Stimulated activated CD4-positive, alpha-beta T cell treated with anti-CD3 and anti-CD28 coated beads, Interleukin-2, amount 100 ng/mL, for 24 hours (primary cell): ENCODE data around the gene MRPS23.

Experiments used
- DNase-seq, 2 donors: peaks; one replicate each; pipeline ENCODE4 v3.0.0-alpha.2; 2020

The MRPS23 gene

GRCh38 chr17:57849874-57850754, at the start of gene MRPS23:
Gene MRPS23, minus strand, starts transcription at chr17:57850044. Its CDS starts 34 bp downstream, at chr17:57850010.
- DNase-seq, result peak; percentile 95 to 96

GRCh38 chr17:57899391-57899790, 49.5 kb upstream of the MRPS23 start:
- no peak for DNase-seq

- no peak for DNase-seq
Observed at GRCh38 chr17:57898487-57899311, 48.9 kb upstream of the MRPS23 start.

DNA sequence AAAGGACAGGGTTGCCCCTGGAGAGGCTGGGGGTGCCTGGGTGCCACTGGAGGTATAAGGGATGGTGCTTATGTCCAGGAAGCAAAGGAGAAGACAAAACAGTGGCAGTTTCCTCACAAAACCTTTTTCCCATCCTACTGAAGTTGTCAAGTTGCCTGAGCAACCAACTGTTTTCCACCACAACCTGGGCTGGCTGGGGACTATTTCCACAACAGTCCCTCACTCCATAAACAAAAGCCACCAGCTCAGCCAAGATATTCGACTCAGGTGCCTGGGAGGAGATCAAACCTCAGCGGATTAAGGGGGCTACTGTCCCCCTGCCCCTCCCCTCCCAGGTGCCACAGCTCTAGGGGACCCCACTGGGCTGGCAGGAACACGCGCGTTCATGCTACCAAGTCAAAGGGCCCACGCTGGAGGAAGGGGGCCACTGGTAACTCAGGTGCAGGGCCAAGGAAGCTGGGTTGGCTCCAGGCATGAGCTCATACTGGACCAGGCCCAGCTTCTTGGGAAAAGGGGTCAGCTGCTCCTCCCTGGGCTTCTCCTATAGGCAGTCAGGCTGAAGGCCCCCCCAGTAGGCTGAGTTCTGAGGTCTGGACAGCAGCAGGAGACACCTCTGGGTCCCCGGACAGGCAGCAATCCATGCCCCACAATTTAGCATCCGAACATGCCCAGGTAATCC, 45.7 kb upstream of the MRPS23 start:
- DNase-seq, result no peak

DNA sequence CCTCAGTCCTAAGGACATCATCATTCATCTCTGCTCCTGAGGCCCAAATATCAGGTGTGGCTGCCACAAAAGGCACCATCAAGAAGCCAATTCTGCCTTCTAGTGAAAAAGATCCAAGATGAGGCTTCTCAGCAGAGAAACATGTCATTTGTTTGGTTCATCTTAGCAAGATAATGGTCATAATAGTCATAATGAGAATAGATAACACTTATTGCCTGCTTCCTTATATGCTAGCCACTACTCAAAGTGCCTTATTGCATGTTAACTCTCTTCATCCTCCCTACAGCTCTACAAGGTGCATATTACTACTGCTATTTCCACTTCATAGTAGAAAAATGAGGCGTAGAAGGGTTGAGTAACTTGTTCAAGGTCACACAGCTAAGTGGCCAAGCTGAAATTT, 45.0 kb upstream of the MRPS23 start:
- DNase-seq, result no peak

DNA sequence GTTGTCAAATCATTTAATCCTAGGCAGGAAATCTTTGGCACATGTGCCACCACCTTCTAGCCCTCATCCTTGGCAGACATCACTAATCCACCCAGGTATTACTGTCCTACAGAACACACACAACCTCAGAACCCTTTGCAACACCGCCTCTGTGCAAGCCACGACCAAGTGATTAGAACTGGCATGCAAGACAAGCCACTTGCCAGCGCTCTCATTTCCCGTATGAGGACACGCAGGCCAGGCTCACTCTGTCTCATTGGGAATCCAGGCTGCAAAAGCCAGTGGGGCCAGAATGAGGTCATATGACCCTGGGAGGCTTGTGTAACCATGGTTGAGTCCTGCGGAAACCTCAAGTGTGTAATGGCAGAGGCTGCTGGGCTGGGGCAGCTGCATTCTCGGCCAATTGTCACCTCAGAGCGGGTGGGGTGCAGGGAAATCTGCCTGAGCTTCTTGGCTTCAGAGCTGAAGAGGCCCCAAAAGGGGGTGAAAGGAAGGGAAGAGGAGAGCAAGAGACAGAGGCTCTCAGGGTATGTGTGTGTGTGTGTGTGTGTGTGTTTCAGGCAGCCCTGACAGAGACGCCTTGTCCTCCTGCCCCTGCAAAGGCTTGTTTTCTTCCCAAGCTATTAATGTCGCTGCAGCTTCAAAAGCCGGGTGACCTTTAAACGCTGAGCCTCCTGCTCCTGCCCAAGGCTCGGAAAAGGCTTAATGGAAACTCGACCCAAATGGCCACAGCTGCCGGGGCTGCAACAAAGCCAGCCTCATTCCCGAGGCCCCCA, 43.2 kb upstream of the MRPS23 start:
- DNase-seq, result no peak

DNA sequence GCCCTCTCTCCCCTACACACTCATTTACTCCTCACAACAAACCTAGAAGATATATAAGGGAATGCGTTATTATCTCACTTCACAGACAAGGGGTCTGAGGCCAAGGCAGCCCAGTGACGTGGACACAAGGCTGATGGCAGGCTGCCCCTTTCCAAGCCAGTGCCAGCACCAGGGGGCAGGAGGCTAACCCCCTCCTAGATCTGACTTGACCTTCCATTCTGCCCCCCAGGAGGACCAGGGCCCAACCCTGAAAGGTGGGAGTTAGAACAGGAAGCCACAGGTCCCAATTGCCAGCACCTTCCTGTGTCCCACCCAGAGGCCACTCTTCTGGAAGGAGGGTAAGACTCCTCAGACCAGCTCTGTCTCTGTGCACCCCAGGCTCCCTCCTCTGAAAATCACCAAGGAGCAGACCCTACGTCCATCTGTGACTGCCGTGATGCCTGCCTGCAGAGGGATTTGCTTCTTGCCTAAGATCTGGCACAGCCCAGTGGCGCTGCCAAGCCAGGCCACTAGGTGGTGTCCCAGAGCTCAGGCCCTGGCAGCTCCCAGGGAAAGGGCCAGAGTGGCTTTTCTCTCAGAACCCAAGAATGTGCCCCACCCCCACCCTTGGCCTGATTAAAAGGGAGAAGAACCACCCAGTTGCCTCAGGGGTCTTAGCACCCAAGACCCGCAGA, 42.4 kb upstream of the MRPS23 start:
- DNase-seq, result peak; percentile 83 to 88

DNA sequence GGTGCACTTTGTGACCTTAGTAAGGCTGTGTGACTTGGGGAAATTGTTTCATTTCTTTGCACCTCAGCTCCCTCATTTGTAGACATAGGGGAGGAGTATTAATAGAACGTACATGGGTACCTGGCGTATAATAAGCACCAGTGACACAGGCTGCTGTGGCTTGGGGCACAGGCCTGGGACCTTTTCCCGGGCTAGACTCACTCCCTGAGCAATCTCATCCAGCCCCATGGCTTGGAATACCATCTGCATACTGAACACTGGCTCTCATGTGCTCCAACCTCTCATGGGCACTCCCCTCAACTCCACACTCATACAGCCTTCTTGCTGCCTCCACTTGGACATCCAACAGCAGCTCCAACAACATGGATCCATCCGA, 41.0 kb upstream of the MRPS23 start:
- no peak for DNase-seq

GRCh38 chr17:57889892-57890856, 40.3 kb upstream of the MRPS23 start:
- no peak for DNase-seq

GRCh38 chr17:57889252-57889651, 39.4 kb upstream of the MRPS23 start:
- DNase-seq, result no peak

DNA sequence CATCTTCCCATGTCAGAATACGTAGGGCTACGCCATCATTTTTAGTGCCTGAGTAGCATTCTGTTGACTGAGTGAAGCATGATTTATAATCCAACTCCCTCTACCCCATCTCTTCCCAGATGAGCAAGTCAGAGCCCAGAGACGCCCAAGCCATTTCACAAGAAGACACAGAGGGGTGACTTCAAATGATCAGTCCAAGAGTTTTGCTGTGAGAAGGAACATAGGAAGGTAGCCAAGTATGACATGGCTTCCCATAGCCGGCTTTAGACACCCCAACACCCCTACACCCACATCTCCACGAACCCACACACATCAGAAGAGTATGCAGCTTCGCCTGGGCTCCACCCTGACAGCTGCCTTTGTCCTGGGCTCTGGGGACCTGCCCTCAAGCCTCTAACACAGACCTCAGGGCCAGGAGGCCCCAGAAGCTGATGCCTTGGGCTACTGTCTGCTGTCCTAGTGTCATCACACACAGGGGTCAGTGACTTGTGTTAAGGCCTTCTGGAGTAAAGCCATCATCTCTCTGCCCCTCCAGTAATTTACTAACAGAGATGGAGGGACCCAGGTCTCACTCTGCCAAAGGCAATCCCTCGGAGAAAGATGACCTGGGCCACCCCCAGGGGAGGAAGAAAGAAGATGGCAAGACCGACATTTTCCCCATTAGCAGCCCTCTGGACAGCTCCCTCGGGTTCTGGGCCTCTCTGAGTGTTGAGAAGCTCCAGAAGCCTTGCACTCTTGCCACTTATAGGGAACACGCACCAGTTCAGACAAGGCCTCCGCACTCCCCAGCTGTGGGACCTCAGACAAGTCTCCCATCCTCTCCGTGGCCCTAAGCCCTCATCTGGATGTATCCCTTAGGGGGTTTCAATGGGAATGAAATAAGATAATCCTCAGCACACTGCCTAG, 38.7 kb upstream of the MRPS23 start:
- DNase-seq, result no peak

DNA sequence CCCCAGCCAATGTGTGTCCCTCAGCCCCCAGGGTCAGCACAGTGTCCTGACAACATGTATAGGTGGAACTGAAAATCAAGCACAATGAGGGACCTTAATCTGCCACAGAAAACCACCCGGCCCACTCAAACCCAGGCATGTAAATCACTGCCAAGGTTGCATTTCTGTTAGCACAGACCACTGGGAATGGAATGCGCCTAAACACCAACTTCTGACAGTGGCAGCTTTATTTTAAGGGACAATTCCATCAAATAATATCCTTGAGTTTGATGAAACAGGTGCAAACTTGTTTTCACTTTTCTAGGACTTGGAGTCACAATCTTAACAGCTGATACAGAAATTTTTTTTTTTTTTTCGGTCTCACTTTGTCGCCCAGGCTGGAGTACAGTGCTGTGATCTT, 37.3 kb upstream of the MRPS23 start:
- DNase-seq, result no peak

GRCh38 chr17:57886020-57886419, 36.2 kb upstream of the MRPS23 start:
- no peak for DNase-seq

DNA sequence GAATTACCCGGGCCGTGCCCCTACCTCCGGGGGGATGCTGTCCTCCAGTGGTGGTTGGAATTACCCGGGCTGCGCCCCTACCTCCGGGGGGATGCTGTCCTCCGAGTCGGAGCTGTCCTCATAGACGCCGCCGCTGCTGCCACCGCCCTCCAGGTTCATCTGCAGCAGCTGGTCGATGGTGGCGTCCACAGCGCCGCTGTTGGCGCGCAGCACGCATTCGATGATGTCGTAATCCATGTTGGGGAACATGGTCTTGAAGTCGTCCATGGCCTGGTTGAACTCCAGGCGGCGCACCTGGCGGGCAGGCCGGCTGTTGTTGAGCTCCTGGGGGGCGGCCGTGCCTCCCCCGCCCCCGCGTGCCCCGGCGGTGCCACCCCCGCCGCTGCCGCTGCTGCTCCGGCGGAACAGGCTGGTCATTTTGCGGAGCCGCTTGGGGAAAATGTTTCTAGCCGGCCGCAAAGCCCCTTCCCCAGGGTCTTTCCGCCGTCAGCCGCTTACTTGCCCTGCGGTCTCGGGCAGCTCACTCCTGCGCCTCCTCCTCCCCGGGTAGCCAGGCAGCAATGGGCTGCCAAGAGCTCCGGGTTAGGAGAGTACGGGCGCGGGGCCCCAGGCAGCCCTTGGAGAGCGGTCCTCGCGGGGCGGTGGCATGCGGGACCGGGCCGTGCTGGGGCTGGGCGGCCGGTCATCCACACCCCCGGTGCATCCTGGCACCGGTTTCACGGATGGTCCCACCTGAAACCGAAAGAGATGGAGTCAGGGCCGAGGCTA, 35.5 kb upstream of the MRPS23 start:
- DNase-seq, result no peak

DNA sequence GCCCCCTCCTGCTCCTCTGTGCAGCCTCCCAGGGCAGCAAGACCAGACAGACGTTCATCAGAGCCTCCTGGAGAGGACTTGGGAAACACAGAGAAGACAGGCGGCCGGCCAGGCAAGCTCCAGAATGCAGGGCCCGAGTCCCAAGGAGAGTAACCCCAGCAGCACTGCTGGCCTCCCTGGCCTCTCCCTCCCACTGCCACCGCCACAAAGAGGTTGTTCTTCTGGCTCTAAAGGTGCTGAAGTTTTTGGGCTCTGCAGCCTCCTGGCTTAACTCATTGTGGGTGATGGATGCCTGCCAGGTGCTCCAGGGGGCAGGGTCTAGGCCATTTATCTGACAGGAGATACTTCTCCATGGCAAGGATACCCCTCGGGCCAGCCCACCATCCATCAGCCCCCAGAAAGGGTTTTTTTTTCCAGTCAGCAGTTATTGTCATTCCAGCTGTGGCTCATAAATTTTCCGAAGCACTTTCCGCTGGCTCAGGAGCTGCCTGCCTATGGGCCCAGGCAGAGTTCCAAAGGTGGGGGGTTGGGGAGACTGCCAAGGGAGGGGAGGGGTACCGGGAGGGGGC, 32.0 kb upstream of the MRPS23 start:
- DNase-seq, result no peak

GRCh38 chr17:57881143-57881542, 31.3 kb upstream of the MRPS23 start:
- DNase-seq, result no peak

DNA sequence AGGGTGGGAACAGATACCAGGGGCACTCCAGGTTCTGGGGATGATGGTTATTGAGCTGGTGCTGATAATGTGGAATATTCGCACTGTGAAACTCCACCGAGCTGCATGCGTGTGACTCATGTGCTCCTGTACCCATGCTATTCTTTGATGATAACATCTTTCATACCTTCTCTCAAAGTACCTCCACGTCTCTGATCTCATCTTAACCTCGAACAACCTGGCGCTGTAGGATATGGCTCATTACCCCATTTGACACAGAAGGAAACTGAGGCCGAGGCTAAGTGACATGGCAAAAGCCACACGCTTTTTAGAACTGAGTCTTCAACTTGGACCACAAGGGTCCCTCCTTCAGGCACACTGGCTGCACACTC, 30.2 kb upstream of the MRPS23 start:
- DNase-seq, result peak; percentile 31 to 39

GRCh38 chr17:57879437-57880085, 29.7 kb upstream of the MRPS23 start:
- peak in 1 of 2 donors; percentile 36 for DNase-seq
